Natural killer cell (primary cell): ENCODE results near the gene TSPOAP1. TPM values are rescaled to one million over a fixed set of nuclear protein-coding genes. Genes with fewer than 3 reads are reported as not detected.

ENCODE experiments used
- ATAC-seq, 3 donors: fragments of 150-1000 bp in 2 of 3; fragments of 200-7000 bp in 1 of 3; cut with Tn5 transposase; 1 replicate in 1 of 3; 2 replicates in 2 of 3; pipeline ENCODE4 v1.10.0; 2021; ENCODE audit warnings: mild to moderate bottlenecking in 2 of 3, moderate library complexity in 2 of 3
- DNase-seq, 2 donors: peaks; one replicate each; pipeline versions ENCODE4 v3.0.0 to v3.0.0-alpha.2; 2013 to 2021; ENCODE audit warnings: mixed read lengths in 1 of 2
- H3K27ac ChIP-seq: one replicate; pipeline ENCODE4 v1.5.1; 2013; ENCODE audit warnings: mild to moderate bottlenecking, low read length
- H3K27me3 ChIP-seq: one replicate; pipeline ENCODE4 v1.6.1; 2013; ENCODE audit warnings: low read length; ENCODE audit not compliant: control insufficient read depth, insufficient read depth
- H3K36me3 ChIP-seq: one replicate; pipeline ENCODE4 v1.6.1; 2013; ENCODE audit warnings: low read length; ENCODE audit not compliant: control insufficient read depth, insufficient read depth
- H3K4me1 ChIP-seq: one replicate; pipeline ENCODE4 v1.6.1; 2013; ENCODE audit warnings: low read length; ENCODE audit not compliant: control insufficient read depth, insufficient read depth
- H3K4me3 ChIP-seq: one replicate; pipeline ENCODE4 v1.5.1; 2013; ENCODE audit warnings: low read length
- H3K9me3 ChIP-seq: one replicate; pipeline ENCODE4 v1.6.1; 2013; ENCODE audit warnings: low read length; ENCODE audit not compliant: control insufficient read depth, insufficient read depth
- H3K27ac Mint-ChIP-seq, 2 donors: one replicate each; pipeline ENCODE4 v1.8.0; 2022; ENCODE audit warnings: mild to moderate bottlenecking in 2 of 2, mixed read lengths in 2 of 2, moderate library complexity in 1 of 2
- H3K27me3 Mint-ChIP-seq, 2 donors: one replicate each; pipeline ENCODE4 v1.8.0; 2022; ENCODE audit warnings: low read depth in 2 of 2, mixed read lengths in 2 of 2
- H3K36me3 Mint-ChIP-seq: one replicate; pipeline ENCODE4 v1.8.0; 2022; ENCODE audit warnings: mixed read lengths
- H3K4me1 Mint-ChIP-seq, 2 donors: one replicate each; pipeline ENCODE4 v1.8.0; 2022; ENCODE audit warnings: mixed read lengths in 2 of 2
- H3K4me3 Mint-ChIP-seq: one replicate; pipeline ENCODE4 v1.8.0; 2022; ENCODE audit warnings: mild to moderate bottlenecking, moderate library complexity, mixed read lengths
- H3K9me3 Mint-ChIP-seq, 2 donors: one replicate each; pipeline ENCODE4 v1.8.0; 2022; ENCODE audit warnings: mixed read lengths in 2 of 2
- CTCF ChIP-seq: fragments of 200-600 bp; IDR thresholded peaks from one replicate; pipeline ENCODE4 v1.8.0; 2022; ENCODE audit warnings: antibody characterized with exemption
- WGBS: methylation state at CpG from one replicate; pipeline ENCODE4 v1.1.7; 2013; ENCODE audit warnings: missing lambda C conversion rate; ENCODE audit not compliant: insufficient coverage; 5-methylcytosine and 5-hydroxymethylcytosine counted together
- intact Hi-C: fragments of 100-400 bp; cut with micrococcal nuclease; formaldehyde crosslinking; loops from one replicate; pipeline ENCODE4 v1.14.2; 2022
- total RNA-seq, 4 donors: library from RNA; stranded (reverse); fragments of 120-200 nt in 1 of 4; gene quantifications; one replicate each; pipeline versions ENCODE4 v1.2.3 to v1.2.4, GENCODE V29; 2013 to 2022

Gene TSPOAP1
- total RNA-seq, 3 donors from 2014 or later (not counting 1 experiment from before 2014, with no cell fraction given), result 176 to 282 (median 246) TPM

GRCh38 chr17:58291246-58291645 lies 37.3 kb downstream of the TSPOAP1 start:
- Mint-ChIP-seq H3K9me3 (no peaks in the 10 kb centered on the region), H3K36me3 (no peaks in the 10 kb centered on the region), H3K27me3 (peaks cover 25 to 50% of the 10 kb centered on the region in 2 donors), H3K4me3 (no peak overlapping the region), H3K27ac (no peak overlapping the region), H3K4me1 (no peaks in the 10 kb centered on the region)
- no peaks in the 10 kb centered on the region for H3K27me3 ChIP-seq
- DNase-seq (no peak), ATAC-seq (no peak)
- H3K9me3 ChIP-seq, result no peaks in the 10 kb centered on the region
- no peak overlapping the region for H3K4me3 ChIP-seq
- intact Hi-C loops, result no loop called here
- 100% methylated on average over 4 of the region's 5 CpGs for WGBS
- no peaks in the 10 kb centered on the region for H3K36me3 ChIP-seq
- no peaks in the 10 kb centered on the region for H3K4me1 ChIP-seq
- no peak for TF ChIP-seq CTCF
- no peak overlapping the region for H3K27ac ChIP-seq

GRCh38 chr17:58289869-58290268 lies 38.7 kb downstream of the TSPOAP1 start:
- 53% methylated on average over 2 of the region's 2 CpGs for WGBS
- H3K4me1 ChIP-seq, result no peaks in the 10 kb centered on the region
- H3K4me3 ChIP-seq, result no peak overlapping the region
- Mint-ChIP-seq H3K27ac (no peak overlapping the region), H3K9me3 (no peaks in the 10 kb centered on the region), H3K36me3 (no peaks in the 10 kb centered on the region), H3K4me1 (no peaks in the 10 kb centered on the region), H3K4me3 (no peak overlapping the region), H3K27me3 (peaks cover 25 to 57% of the 10 kb centered on the region in 2 donors)
- no peak for ATAC-seq
- no peaks in the 10 kb centered on the region for H3K9me3 ChIP-seq
- DNase-seq, result no peak
- intact Hi-C loops, result no loop called here
- TF ChIP-seq CTCF, result no peak
- H3K27me3 ChIP-seq, result no peaks in the 10 kb centered on the region
- no peak overlapping the region for H3K27ac ChIP-seq
- no peaks in the 10 kb centered on the region for H3K36me3 ChIP-seq

- H3K36me3 ChIP-seq, result no peaks in the 10 kb centered on the region
- H3K4me3 Mint-ChIP-seq, result no peak overlapping the region
- intact Hi-C loops, result no loop called here
- WGBS, result 92% methylated on average over 2 of the region's 3 CpGs
- H3K27ac Mint-ChIP-seq, result no peak overlapping the region
- H3K27me3 Mint-ChIP-seq, result peaks cover 21 to 38% of the 10 kb centered on the region in 2 donors
- no peak for TF ChIP-seq CTCF
- H3K36me3 Mint-ChIP-seq, result no peaks in the 10 kb centered on the region
- H3K4me3 ChIP-seq, result no peak overlapping the region
- DNase-seq (no peak), ATAC-seq (no peak)
- no peaks in the 10 kb centered on the region for H3K9me3 Mint-ChIP-seq
- H3K27ac ChIP-seq, result no peak overlapping the region
- no peaks in the 10 kb centered on the region for H3K4me1 Mint-ChIP-seq
- no peaks in the 10 kb centered on the region for H3K4me1 ChIP-seq
- no peaks in the 10 kb centered on the region for H3K27me3 ChIP-seq
- no peaks in the 10 kb centered on the region for H3K9me3 ChIP-seq
Measured at GRCh38 chr17:58285422-58285810, 43.2 kb downstream of the TSPOAP1 start.
